Suprapubic skin (tissue), 3 donors: ENCODE results near the gene MAGI1.

Experiments
- CTCF ChIP-seq, 2 donors: fragments of 200-600 bp in 1 of 2; fragments of 450-650 bp in 1 of 2; sonication (generic) in 1 of 2; IDR thresholded peaks; one replicate each; pipeline ENCODE4 v1.5.1; 2016 to 2019; ENCODE audit warnings: antibody characterized with exemption in 2 of 2, mild to moderate bottlenecking in 1 of 2, moderate library complexity in 1 of 2
- EP300 ChIP-seq: sonication (generic); formaldehyde crosslinking; IDR thresholded peaks from one replicate; pipeline ENCODE4 v1.6.1; 2017; ENCODE audit warnings: antibody characterized with exemption
- POLR2A ChIP-seq, 2 donors: fragments of 450-650 bp; IDR thresholded peaks; one replicate each; pipeline ENCODE4 v1.6.1; 2017; ENCODE audit warnings: antibody characterized with exemption in 2 of 2, mild to moderate bottlenecking in 2 of 2, moderate library complexity in 2 of 2

GRCh38 chr3:65326574-65326973 is 712.1 kb downstream of the MAGI1 start:
- no peak for TF ChIP-seq CTCF (IDR thresholded peaks at IDR 0.05)
- TF ChIP-seq POLR2A (IDR thresholded peaks at IDR 0.05), result no peak
- no peak for TF ChIP-seq EP300
